Coronary artery (tissue), 2 donors: ENCODE data around the gene EIF4A3.

ENCODE experiments used
- DNase-seq: peaks from one replicate; pipeline ENCODE4 v3.0.0-alpha.2; 2017; ENCODE audit warnings: low spot score
- H3K27ac ChIP-seq, 2 donors: fragments of 200-600 bp; sonication (generic); one replicate each; pipeline ENCODE4 v1.5.1; 2016 to 2019
- H3K4me3 ChIP-seq: fragments of 200-600 bp; sonication (generic); 2 replicates; pipeline ENCODE4 v1.5.1; 2016; ENCODE audit warnings: mild to moderate bottlenecking, moderate library complexity
- TF ChIP-seq, protein P1 (sequence below): fragments of 200-600 bp; sonication (generic); IDR thresholded peaks from one replicate; pipeline ENCODE4 v1.5.1; 2019; ENCODE audit warnings: antibody characterized with exemption

The EIF4A3 gene

DNA sequence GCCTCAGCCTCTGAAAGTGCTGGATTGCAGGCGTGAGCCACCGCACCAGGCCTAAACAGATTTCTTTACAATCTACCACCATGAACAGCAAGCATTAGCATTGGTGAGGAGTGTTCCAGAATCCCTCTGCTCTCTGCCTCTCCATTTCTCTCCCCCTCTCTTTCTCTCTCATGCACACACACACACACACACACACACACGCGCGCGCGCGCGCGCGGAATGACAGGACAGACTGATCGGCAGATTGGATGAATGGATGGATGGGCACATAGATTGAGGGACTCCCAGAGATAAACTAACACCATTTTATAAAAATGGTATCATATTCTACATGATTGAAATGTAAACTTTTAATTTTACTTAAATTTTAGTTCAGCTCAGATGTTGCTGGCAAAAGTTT is 26.2 kb upstream of the EIF4A3 start:
- Histone ChIP-seq H3K4me3 (no peak overlapping the region), H3K27ac (no peak overlapping the region)
- DNase-seq: no peak
- TF ChIP-seq, protein P1, sequence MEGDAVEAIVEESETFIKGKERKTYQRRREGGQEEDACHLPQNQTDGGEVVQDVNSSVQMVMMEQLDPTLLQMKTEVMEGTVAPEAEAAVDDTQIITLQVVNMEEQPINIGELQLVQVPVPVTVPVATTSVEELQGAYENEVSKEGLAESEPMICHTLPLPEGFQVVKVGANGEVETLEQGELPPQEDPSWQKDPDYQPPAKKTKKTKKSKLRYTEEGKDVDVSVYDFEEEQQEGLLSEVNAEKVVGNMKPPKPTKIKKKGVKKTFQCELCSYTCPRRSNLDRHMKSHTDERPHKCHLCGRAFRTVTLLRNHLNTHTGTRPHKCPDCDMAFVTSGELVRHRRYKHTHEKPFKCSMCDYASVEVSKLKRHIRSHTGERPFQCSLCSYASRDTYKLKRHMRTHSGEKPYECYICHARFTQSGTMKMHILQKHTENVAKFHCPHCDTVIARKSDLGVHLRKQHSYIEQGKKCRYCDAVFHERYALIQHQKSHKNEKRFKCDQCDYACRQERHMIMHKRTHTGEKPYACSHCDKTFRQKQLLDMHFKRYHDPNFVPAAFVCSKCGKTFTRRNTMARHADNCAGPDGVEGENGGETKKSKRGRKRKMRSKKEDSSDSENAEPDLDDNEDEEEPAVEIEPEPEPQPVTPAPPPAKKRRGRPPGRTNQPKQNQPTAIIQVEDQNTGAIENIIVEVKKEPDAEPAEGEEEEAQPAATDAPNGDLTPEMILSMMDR: no peak

DNA sequence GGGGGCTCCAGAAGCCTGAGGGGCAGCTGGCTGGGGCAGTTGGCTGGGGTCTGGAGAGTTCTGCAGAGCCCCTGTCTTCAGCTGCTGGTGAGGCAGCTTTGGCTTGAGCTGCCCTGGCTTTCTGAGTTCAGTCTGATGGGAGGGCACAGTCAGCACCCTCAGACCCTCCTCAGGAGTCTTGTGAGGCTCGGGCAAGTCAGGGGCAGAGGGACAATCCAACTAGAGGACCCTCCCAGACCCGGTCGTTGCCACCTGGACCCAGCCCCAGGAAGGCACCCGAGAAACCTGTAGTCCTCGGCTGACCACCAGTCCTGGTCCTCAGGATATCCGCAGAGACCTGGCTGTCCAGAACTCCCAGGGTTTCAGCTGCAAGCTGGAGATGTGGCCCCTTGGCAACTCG is 24.8 kb upstream of the EIF4A3 start:
- H3K27ac ChIP-seq: no peak overlapping the region
- TF ChIP-seq, protein P1: no peak
- no peak overlapping the region for H3K4me3 ChIP-seq
- no peak for DNase-seq

- TF ChIP-seq, protein P1: no peak
- no peak for DNase-seq
Observed at GRCh38 chr17:80169784-80170500, 23.0 kb upstream of the EIF4A3 start, which contains the start of gene CARD14. TSS of gene CARD14 (plus strand) at chr17:80170030. CDS start at chr17:80181439, 11,409 bp downstream.

GRCh38 chr17:80169107-80169506 is 22.2 kb upstream of the EIF4A3 start:
- TF ChIP-seq, protein P1: no peak

More at GRCh38 chr17:80169784-80170500, 23.0 kb upstream of the EIF4A3 start, which contains the start of gene CARD14:
- H3K4me3 ChIP-seq: no peak within 1 kb of the TSS
- H3K27ac ChIP-seq: no peak within 1 kb of the TSS

GRCh38 chr17:80168371-80168770 is 21.4 kb upstream of the EIF4A3 start:
- TF ChIP-seq, protein P1: no peak
- no peak overlapping the region for H3K4me3 ChIP-seq
- no peak overlapping the region for H3K27ac ChIP-seq
- DNase-seq: no peak

More at GRCh38 chr17:80169107-80169506, 22.2 kb upstream of the EIF4A3 start:
- no peak overlapping the region for H3K4me3 ChIP-seq
- DNase-seq: no peak
- H3K27ac ChIP-seq: no peak overlapping the region

- Histone ChIP-seq H3K27ac (no peak overlapping the region), H3K4me3 (no peak overlapping the region)
- DNase-seq: no peak
- TF ChIP-seq, protein P1: no peak
Observed at GRCh38 chr17:80166446-80166845, 19.5 kb upstream of the EIF4A3 start.

DNA sequence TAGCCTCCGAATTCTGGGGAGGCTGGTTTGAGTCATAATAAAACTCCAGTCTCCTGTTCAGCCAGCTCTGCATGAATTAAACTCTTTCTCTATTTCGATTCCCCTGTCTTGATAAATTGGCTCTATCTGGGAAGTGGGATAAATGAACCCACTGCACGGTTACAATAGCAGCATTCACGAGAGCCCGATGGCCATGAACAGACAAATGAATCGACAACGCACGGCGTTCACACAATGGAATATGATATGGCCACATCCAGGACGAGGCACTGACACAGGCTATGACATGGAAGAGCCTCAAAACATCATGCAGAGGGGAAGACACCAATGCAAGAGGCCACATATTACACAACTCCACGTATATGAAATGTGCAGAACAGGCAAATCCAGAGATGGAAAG is 17.3 kb upstream of the EIF4A3 start:
- H3K27ac ChIP-seq: no peak overlapping the region
- TF ChIP-seq, protein P1: no peak
- H3K4me3 ChIP-seq: no peak overlapping the region
- DNase-seq: no peak
